HL-60 (cell line): ENCODE results near the gene XAF1.

Experiments
- CTCF ChIP-seq: IDR thresholded peaks from one replicate; pipeline ENCODE4 v1.5.1; 2011; ENCODE audit warnings: low read length, control low read depth, inconsistent platforms; ENCODE audit not compliant: insufficient read depth
- GABPA ChIP-seq: IDR thresholded peaks from 2 replicates; pipeline ENCODE4 v1.6.1; 2012; ENCODE audit warnings: low read depth
- POLR2AphosphoS5 ChIP-seq: IDR thresholded peaks from 2 replicates; pipeline ENCODE4 v1.6.1; 2012; ENCODE audit warnings: low read depth
- REST ChIP-seq: IDR thresholded peaks from 2 replicates; pipeline ENCODE4 v1.6.1; 2012; ENCODE audit warnings: low read depth; ENCODE audit not compliant: insufficient replicate concordance

DNA sequence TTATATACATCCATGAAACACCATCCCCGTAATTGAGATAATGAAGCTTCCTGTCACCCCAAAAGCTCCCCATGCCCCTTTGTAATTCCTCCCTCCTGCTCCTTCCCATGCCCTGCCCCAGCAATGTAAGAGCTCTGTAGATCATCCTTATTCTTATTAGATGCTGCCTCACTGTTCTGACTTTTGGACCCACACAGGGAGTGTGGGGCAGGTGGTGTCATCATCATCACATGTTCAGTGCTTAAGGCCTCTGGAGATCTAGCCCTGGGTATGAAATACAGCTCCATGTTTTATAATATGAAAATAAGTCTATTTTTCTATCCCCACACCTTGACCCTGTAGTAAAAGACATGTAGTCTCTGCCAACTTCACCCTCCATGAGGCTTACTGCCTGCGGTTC is 1.9 kb downstream of the XAF1 start:
- TF ChIP-seq CTCF = no peak
- TF ChIP-seq REST = no peak
- no peak for TF ChIP-seq GABPA
- no peak for TF ChIP-seq POLR2AphosphoS5
